ENCODE results near the gene TCEAL8.
"Not testable (repeated sequence)": the region's sequence is repeated elsewhere in the genome, so short reads cannot be mapped to it uniquely, and the experiment has no call there.

The TCEAL8 gene

DNA sequence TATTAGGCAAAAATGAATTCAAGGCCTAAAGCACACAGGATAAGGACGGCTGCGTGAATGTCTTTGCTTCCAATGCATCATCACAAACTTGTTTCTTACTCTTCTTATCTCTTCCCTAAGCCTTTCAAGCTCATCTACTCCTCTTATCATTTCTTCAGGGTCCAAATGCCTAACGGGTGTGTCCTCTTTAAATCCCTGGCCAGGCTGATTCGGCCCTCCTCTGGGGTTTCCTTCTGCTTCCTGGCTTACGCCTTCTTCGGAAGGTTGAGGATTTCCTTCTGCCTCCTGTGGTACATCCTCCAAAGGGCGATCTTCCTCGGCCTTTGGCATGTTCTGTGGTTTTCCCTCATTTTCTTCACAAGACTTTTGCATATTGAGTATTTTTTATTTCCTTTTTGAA is 1.3 kb downstream of the TCEAL8 start:
- H3K27me3 ChIP-seq (ENCODE audit: insufficient read depth, low read length), result no peaks in the 10 kb centered on the region
- peak overlapping the region; percentile 92 for H3K4me3 ChIP-seq (ENCODE audit: low read depth, low read length)
- peaks cover 32% of the 10 kb centered on the region for H3K79me2 ChIP-seq (ENCODE audit: control insufficient read depth, insufficient read depth, low read length, unreplicated experiment)
- peaks cover 5% of the 10 kb centered on the region for H3K36me3 ChIP-seq (ENCODE audit: insufficient read depth, low read length)
- H3K27ac ChIP-seq (ENCODE audit: low read depth, low read length), result peak overlapping the region; percentile 78
- H3K4me1 ChIP-seq (ENCODE audit: control insufficient read depth, insufficient read depth, low read length, unreplicated experiment), result peaks cover 13% of the 10 kb centered on the region
- no peak overlapping the region for H2AFZ ChIP-seq (ENCODE audit: low read length, unreplicated experiment)

DNA sequence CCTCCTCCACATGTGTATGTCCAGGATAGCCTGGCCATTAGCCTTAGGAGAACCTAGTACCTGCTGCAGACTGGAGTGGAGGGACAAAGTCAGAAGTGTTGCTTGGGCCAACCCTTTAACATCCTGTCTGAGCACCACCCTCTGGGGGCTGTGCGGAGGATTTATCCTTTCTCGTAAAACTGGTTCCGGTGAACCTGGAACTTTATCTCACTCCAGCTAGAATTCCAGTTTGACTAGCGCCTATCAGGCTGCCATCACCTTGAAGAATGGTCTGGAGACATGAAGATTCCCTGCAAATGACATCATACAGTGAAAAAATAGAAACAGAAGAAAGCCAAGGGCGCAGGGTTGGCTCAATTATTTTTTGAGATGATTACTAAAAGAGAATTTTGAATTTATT is 4.0 kb downstream of the TCEAL8 start:
- Histone ChIP-seq H3K79me2 (ENCODE audit: control insufficient read depth, insufficient read depth, low read length, unreplicated experiment) (peaks cover 32% of the 10 kb centered on the region), H2AFZ (ENCODE audit: low read length, unreplicated experiment) (no peak overlapping the region), H3K4me1 (ENCODE audit: control insufficient read depth, insufficient read depth, low read length, unreplicated experiment) (peaks cover 13% of the 10 kb centered on the region), H3K27ac (ENCODE audit: low read depth, low read length) (no peak overlapping the region), H3K36me3 (ENCODE audit: insufficient read depth, low read length) (peaks cover 5% of the 10 kb centered on the region), H3K27me3 (ENCODE audit: insufficient read depth, low read length) (no peaks in the 10 kb centered on the region), H3K4me3 (ENCODE audit: low read depth, low read length) (no peak overlapping the region)

DNA sequence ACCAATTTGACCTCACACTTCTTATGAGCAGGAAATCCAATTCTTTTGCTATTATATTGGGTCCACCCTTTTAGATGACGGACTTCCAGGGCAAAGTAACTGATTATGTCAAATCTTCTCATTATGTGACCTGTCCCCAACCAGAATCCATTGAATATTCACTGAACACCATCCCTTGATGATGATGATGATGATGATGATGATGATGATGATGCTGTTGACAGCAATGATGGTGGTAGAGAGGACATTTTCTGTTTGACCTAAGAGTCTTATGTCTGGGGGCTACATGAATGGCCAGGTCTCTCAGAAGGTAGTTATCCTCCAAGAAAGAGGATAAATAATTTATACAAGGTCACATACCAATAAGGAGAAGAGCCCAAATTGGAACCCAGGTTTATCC is 5.2 kb downstream of the TCEAL8 start:
- H3K27me3 ChIP-seq (ENCODE audit: insufficient read depth, low read length), result no peaks in the 10 kb centered on the region
- no peak overlapping the region for H3K27ac ChIP-seq (ENCODE audit: low read depth, low read length)
- no peak overlapping the region for H3K4me3 ChIP-seq (ENCODE audit: low read depth, low read length)
- H3K36me3 ChIP-seq (ENCODE audit: insufficient read depth, low read length), result peaks cover 5% of the 10 kb centered on the region
- peaks cover 28% of the 10 kb centered on the region for H3K79me2 ChIP-seq (ENCODE audit: control insufficient read depth, insufficient read depth, low read length, unreplicated experiment)
- peaks cover 9% of the 10 kb centered on the region for H3K4me1 ChIP-seq (ENCODE audit: control insufficient read depth, insufficient read depth, low read length, unreplicated experiment)
- H2AFZ ChIP-seq (ENCODE audit: low read length, unreplicated experiment), result no peak overlapping the region

DNA sequence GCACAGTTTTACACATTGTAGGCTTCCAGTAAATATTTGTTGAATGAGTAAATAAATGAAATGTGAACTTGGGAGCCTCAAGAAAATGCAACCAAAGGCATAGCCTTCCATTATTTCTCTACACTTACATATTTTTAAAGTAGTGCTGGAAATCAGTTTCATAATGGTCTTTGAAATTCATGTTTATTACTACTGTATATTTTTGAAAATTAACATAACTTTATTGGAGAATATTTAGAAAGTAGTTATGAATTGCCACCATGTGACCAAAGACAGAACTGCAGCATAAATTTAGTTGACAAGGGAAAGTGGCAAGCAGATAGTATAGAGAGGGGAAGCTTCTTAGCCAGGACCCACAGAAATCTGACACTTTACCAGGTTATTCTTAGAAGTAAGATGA is 6.4 kb downstream of the TCEAL8 start:
- H3K4me1 ChIP-seq (ENCODE audit: control insufficient read depth, insufficient read depth, low read length, unreplicated experiment), result peaks cover 9% of the 10 kb centered on the region
- peaks cover 5% of the 10 kb centered on the region for H3K36me3 ChIP-seq (ENCODE audit: insufficient read depth, low read length)
- peaks cover 16% of the 10 kb centered on the region for H3K79me2 ChIP-seq (ENCODE audit: control insufficient read depth, insufficient read depth, low read length, unreplicated experiment)
- H3K4me3 ChIP-seq (ENCODE audit: low read depth, low read length), result no peak overlapping the region
- H3K27me3 ChIP-seq (ENCODE audit: insufficient read depth, low read length), result no peaks in the 10 kb centered on the region
- H3K27ac ChIP-seq (ENCODE audit: low read depth, low read length), result no peak overlapping the region
- no peak overlapping the region for H2AFZ ChIP-seq (ENCODE audit: low read length, unreplicated experiment)

DNA sequence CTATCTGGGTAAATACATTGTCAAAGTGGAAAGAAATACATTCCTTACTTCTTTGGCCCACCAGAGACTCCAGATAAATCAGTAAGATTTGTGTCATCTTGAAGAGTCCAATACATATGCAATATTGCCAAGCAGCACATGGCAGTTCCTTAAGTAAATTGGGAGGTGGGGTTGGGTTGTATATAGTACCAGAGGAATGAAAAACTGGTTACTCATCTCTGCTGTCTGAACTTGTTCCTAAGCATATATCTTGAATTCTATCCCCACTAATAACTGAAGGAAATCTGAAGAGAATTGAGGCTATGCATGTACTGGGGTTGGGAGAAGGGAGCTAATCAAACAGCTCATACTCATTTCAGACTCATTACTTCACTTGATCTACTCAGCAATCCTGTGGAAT is 14.8 kb downstream of the TCEAL8 start:
- Histone ChIP-seq H3K4me3 (ENCODE audit: low read depth, low read length) (no peak overlapping the region), H2AFZ (ENCODE audit: low read length, unreplicated experiment) (no peak overlapping the region), H3K27ac (ENCODE audit: low read depth, low read length) (no peak overlapping the region), H3K36me3 (ENCODE audit: insufficient read depth, low read length) (no peaks in the 10 kb centered on the region), H3K4me1 (ENCODE audit: control insufficient read depth, insufficient read depth, low read length, unreplicated experiment) (no peaks in the 10 kb centered on the region), H3K27me3 (ENCODE audit: insufficient read depth, low read length) (no peaks in the 10 kb centered on the region), H3K79me2 (ENCODE audit: control insufficient read depth, insufficient read depth, low read length, unreplicated experiment) (no peaks in the 10 kb centered on the region)

DNA sequence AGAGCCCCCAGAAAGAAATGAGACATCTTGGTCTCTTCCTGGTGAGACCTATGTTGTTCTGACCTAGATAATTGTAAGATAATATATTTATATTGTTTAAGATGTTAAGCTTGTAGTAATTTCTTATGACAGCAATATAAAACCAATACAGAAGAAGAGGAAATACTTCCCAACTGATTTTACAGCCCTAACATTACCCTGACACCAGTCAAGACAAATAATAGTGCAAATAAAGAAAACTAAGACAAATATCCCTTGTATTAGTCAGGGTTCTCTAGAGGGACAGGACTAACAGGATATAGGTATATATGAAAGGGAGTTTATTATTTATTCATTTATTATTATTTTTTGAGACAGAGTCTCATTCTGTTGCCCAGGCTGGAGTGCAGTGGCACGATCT is 18.7 kb downstream of the TCEAL8 start:
- no peaks in the 10 kb centered on the region for H3K4me1 ChIP-seq (ENCODE audit: control insufficient read depth, insufficient read depth, low read length, unreplicated experiment)
- H3K79me2 ChIP-seq (ENCODE audit: control insufficient read depth, insufficient read depth, low read length, unreplicated experiment), result no peaks in the 10 kb centered on the region
- no peak overlapping the region for H3K4me3 ChIP-seq (ENCODE audit: low read depth, low read length)
- H3K27me3 ChIP-seq (ENCODE audit: insufficient read depth, low read length), result no peaks in the 10 kb centered on the region
- no peak overlapping the region for H2AFZ ChIP-seq (ENCODE audit: low read length, unreplicated experiment)
- no peak overlapping the region for H3K27ac ChIP-seq (ENCODE audit: low read depth, low read length)
- no peaks in the 10 kb centered on the region for H3K36me3 ChIP-seq (ENCODE audit: insufficient read depth, low read length)

DNA sequence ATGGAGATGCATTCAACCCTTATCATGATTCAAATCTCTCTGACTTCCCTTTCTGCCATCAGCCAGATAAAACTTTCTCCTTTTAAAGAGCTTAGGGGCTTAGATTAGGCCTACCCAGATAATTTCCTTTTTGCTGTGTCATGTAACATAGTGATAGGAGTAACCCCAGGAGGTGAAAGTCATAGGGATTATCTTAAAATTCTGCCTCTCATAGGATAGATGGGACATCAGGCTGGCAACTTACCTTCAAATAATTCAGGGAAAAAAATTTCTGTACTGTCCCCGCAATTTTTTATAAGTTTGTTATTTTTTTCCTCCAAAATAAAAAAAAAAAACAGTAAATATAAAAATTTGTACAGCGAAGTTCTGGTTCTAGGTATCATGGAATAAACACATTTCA is 19.3 kb downstream of the TCEAL8 start:
- not testable (repeated sequence) for H3K4me3 ChIP-seq (ENCODE audit: low read depth, low read length); H3K36me3 ChIP-seq (ENCODE audit: insufficient read depth, low read length); H3K79me2 ChIP-seq (ENCODE audit: control insufficient read depth, insufficient read depth, low read length, unreplicated experiment); H3K27me3 ChIP-seq (ENCODE audit: insufficient read depth, low read length); H2AFZ ChIP-seq (ENCODE audit: low read length, unreplicated experiment); H3K27ac ChIP-seq (ENCODE audit: low read depth, low read length); H3K4me1 ChIP-seq (ENCODE audit: control insufficient read depth, insufficient read depth, low read length, unreplicated experiment)

DNA sequence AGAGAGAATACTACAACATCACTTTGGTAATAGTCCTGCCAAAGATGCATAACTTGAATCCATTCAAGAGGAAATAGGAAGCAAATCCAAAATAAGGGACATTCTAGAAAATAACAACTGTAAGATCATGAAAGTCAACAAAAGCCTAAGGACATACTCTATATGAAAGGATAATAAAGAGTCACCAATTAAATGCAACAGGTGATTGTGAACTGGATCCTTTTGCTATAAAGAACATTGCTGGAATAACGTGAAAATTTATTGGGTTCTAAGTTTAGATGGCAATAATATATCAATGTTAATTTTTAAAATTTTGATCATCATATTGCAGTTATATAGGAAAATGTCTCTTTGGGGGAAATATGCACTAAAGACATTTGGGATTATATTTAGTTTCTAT is 20.1 kb downstream of the TCEAL8 start:
- no peak overlapping the region for H2AFZ ChIP-seq (ENCODE audit: low read length, unreplicated experiment)
- no peaks in the 10 kb centered on the region for H3K36me3 ChIP-seq (ENCODE audit: insufficient read depth, low read length)
- no peak overlapping the region for H3K4me3 ChIP-seq (ENCODE audit: low read depth, low read length)
- H3K79me2 ChIP-seq (ENCODE audit: control insufficient read depth, insufficient read depth, low read length, unreplicated experiment), result no peaks in the 10 kb centered on the region
- H3K27ac ChIP-seq (ENCODE audit: low read depth, low read length), result no peak overlapping the region
- no peaks in the 10 kb centered on the region for H3K27me3 ChIP-seq (ENCODE audit: insufficient read depth, low read length)
- no peaks in the 10 kb centered on the region for H3K4me1 ChIP-seq (ENCODE audit: control insufficient read depth, insufficient read depth, low read length, unreplicated experiment)

DNA sequence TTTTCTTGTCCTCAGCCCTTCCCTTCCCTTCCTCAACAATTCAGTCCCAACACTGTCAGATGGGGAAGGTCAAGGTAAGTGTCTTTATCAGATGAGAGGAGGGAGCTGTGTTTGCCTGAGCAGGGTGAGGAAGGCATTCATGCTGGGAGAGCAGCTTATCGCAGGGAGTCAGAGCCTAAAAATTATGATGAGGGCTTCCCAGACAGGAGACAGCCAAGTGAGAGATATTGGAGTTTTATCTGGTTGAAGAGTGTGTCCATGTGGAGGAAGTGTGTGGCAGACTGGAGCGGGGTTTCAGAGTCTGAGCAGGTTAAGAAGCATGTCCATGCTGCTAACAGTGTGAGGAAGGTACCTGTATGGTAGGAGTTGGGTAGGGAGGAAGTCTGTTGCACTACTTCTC is 21.7 kb downstream of the TCEAL8 start:
- Histone ChIP-seq H3K27ac (ENCODE audit: low read depth, low read length) (no peak overlapping the region), H3K79me2 (ENCODE audit: control insufficient read depth, insufficient read depth, low read length, unreplicated experiment) (no peaks in the 10 kb centered on the region), H3K27me3 (ENCODE audit: insufficient read depth, low read length) (no peaks in the 10 kb centered on the region), H3K36me3 (ENCODE audit: insufficient read depth, low read length) (no peaks in the 10 kb centered on the region), H3K4me3 (ENCODE audit: low read depth, low read length) (no peak overlapping the region), H3K4me1 (ENCODE audit: control insufficient read depth, insufficient read depth, low read length, unreplicated experiment) (no peaks in the 10 kb centered on the region), H2AFZ (ENCODE audit: low read length, unreplicated experiment) (no peak overlapping the region)

DNA sequence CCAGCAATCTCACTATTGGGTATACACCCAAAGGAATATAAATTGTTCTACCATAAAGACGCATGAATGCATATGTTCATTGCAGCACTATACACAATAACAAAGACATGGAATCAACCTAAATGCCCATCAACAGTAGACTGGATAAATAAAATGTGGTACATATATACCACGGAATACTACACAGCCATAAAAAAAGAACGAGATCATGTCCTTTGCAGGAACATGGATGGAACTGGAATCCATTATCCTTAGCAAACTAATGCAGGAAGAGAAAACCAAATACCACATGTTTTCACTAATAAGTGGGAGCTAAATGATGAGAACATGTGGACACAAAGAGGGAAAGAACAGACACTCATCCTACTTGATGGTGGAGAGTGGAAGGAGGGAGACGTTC is 29.0 kb downstream of the TCEAL8 start:
- H2AFZ ChIP-seq (ENCODE audit: low read length, unreplicated experiment); H3K4me1 ChIP-seq (ENCODE audit: control insufficient read depth, insufficient read depth, low read length, unreplicated experiment); H3K27ac ChIP-seq (ENCODE audit: low read depth, low read length); H3K36me3 ChIP-seq (ENCODE audit: insufficient read depth, low read length); H3K79me2 ChIP-seq (ENCODE audit: control insufficient read depth, insufficient read depth, low read length, unreplicated experiment); H3K4me3 ChIP-seq (ENCODE audit: low read depth, low read length): not testable (repeated sequence)
- H3K27me3 ChIP-seq (ENCODE audit: insufficient read depth, low read length), result peaks cover 33% of the 10 kb centered on the region

DNA sequence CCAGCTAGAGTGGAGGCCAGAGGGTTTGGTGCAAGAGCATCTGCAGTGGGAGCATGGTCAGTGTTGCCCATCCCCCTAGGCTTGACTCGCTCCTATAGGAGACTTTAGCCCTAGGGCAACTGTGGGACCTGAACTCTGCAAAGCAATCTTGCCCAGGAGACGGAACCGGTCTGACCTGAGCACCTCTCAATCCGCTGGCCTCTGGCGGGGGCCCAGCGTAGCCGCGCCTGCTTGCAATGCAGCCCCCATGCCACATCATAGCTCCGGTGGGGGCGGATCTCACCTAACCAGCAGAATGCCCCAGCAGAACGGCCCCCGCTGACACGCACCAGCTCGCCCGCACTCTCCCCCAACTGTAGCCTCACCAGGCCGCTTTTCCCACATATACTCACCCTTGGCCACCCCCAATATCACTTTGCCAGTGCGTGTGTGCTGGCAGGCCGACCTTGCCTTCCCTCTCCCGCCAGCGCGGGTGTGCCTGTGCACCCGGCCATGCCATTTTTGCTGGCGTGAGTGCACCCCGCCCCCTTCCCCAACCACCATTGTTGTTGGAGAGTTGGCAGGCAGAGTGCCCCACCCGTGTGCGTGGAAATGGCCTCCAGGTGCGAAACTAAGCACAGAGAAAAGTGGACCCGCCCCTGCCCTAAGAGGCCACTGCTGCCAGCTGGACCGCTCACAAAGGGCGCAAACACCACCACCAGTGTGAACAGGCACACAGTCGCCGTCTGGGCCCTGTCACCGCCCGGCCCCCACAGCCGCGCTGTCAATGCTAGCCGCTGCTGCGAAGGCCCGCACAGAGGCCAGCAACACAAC is 34.2 kb downstream of the TCEAL8 start:
- Histone ChIP-seq H3K4me3 (ENCODE audit: low read depth, low read length) (no peak overlapping the region), H3K27me3 (ENCODE audit: insufficient read depth, low read length) (peaks cover 28% of the 10 kb centered on the region), H3K4me1 (ENCODE audit: control insufficient read depth, insufficient read depth, low read length, unreplicated experiment) (no peaks in the 10 kb centered on the region), H3K27ac (ENCODE audit: low read depth, low read length) (no peak overlapping the region), H3K79me2 (ENCODE audit: control insufficient read depth, insufficient read depth, low read length, unreplicated experiment) (no peaks in the 10 kb centered on the region), H3K36me3 (ENCODE audit: insufficient read depth, low read length) (no peaks in the 10 kb centered on the region), H2AFZ (ENCODE audit: low read length, unreplicated experiment) (no peak overlapping the region)
